T-cell (primary cell): ENCODE measurements around the gene MYO7A. TPM values are rescaled to one million over a fixed set of nuclear protein-coding genes. Genes with fewer than 3 reads are reported as not detected.

ENCODE experiments used
- ATAC-seq, 4 experiments: fragments of 200-7000 bp in 3 of 4; fragments of 150-1000 bp in 1 of 4; cut with Tn5 transposase; replicated peaks in 1 of 4; 1 replicate in 3 of 4; 2 replicates in 1 of 4; pipeline ENCODE4 v1.10.0; 2021; ENCODE audit warnings: moderate library complexity in 3 of 4, mild to moderate bottlenecking in 2 of 4, moderate number of reproducible peaks in 1 of 4
- CTCF ChIA-PET, 2 donors: fragments of 300-600 bp; sonication (Branson Sonifier 250); formaldehyde crosslinking; loops; one replicate each; lab custom pipeline; 2022; ENCODE audit warnings: antibody characterized with exemption in 2 of 2; lab: Charles Lee
- POLR2A ChIA-PET, 2 donors: fragments of 300-600 bp; sonication (Branson Sonifier 250); formaldehyde crosslinking; loops; one replicate each; lab custom pipeline; 2022; ENCODE audit warnings: antibody characterized with exemption in 2 of 2; lab: Charles Lee
- DNase-seq, 35 experiments: peaks; one replicate each; pipeline versions ENCODE4 v3.0.0 to v3.0.0-alpha.2; 2013 to 2023
- H3K27ac ChIP-seq: one replicate; pipeline ENCODE4 v1.5.1; 2013; ENCODE audit warnings: low read length
- H3K27me3 ChIP-seq, 2 experiments: replicated peaks in 1 of 2; 1 replicate in 1 of 2; 2 replicates in 1 of 2; pipeline versions ENCODE4 v1.6.1 to v1.7.0; 2013; ENCODE audit warnings: low read length in 1 of 2, mixed read lengths in 1 of 2; ENCODE audit not compliant: control insufficient read depth in 2 of 2, insufficient read depth in 2 of 2; ENCODE audit errors: extremely low read depth in 1 of 2
- H3K36me3 ChIP-seq, 2 donors: 1 replicate in 1 of 2; 2 replicates in 1 of 2; pipeline versions ENCODE4 v1.6.1 to v1.7.0; 2013; ENCODE audit warnings: low read length in 1 of 2; ENCODE audit not compliant: control insufficient read depth in 2 of 2, insufficient read depth in 1 of 2; ENCODE audit errors: extremely low read depth in 1 of 2
- H3K4me1 ChIP-seq, 2 experiments: 1 replicate in 1 of 2; 2 replicates in 1 of 2; pipeline versions ENCODE4 v1.6.1 to v1.7.0; 2013; ENCODE audit warnings: low read length in 2 of 2, mixed read lengths in 1 of 2; ENCODE audit not compliant: insufficient read depth in 2 of 2, control insufficient read depth in 1 of 2; ENCODE audit errors: extremely low read depth in 1 of 2
- H3K4me3 ChIP-seq, 2 donors: 1 replicate in 1 of 2; 2 replicates in 1 of 2; pipeline versions ENCODE4 v1.5.1 to v1.7.0; 2013; ENCODE audit warnings: mild to moderate bottlenecking in 2 of 2, low read length in 1 of 2, moderate library complexity in 1 of 2; ENCODE audit not compliant: control insufficient read depth in 1 of 2; ENCODE audit errors: extremely low read depth in 1 of 2
- H3K9me3 ChIP-seq: 2 replicates; pipeline ENCODE4 v1.7.0; 2013
- H3K27ac Mint-ChIP-seq, 2 donors: one replicate each; pipeline ENCODE4 v1.8.0; 2020 to 2021; ENCODE audit warnings: mild to moderate bottlenecking in 2 of 2, mixed read lengths in 2 of 2
- H3K27me3 Mint-ChIP-seq, 2 donors: one replicate each; pipeline ENCODE4 v1.8.0; 2021 to 2022; ENCODE audit warnings: mixed read lengths in 2 of 2
- H3K36me3 Mint-ChIP-seq: one replicate; pipeline ENCODE4 v1.8.0; 2021; ENCODE audit warnings: mixed read lengths
- H3K4me1 Mint-ChIP-seq, 3 donors: one replicate each; pipeline ENCODE4 v1.8.0; 2020 to 2022; ENCODE audit warnings: mixed read lengths in 3 of 3, mild to moderate bottlenecking in 1 of 3
- H3K4me3 Mint-ChIP-seq, 3 donors: one replicate each; pipeline ENCODE4 v1.8.0; 2020 to 2022; ENCODE audit warnings: mild to moderate bottlenecking in 3 of 3, mixed read lengths in 3 of 3, moderate library complexity in 3 of 3
- H3K9me3 Mint-ChIP-seq, 3 donors: one replicate each; pipeline ENCODE4 v1.8.0; 2020 to 2022; ENCODE audit warnings: mixed read lengths in 3 of 3
- WGBS: methylation state at CpG from one replicate; pipeline ENCODE4 v1.1.5; 2013; ENCODE audit warnings: missing lambda C conversion rate; ENCODE audit not compliant: insufficient coverage; 5-methylcytosine and 5-hydroxymethylcytosine counted together
- total RNA-seq, 35 experiments: library from RNA in 6 of 35; stranded (reverse) in 6 of 35; fragments of 120-200 nt in 1 of 35; gene quantifications; one replicate each; pipeline versions ENCODE4 v1.2.1 to v1.2.4 and lab custom pipeline; 2013 to 2026

The MYO7A gene
- total RNA-seq, 5 donors from 2014 or later (not counting 1 experiment from before 2014, with no cell fraction given): 0.15 to 1.7 (median 0.44) TPM

DNA sequence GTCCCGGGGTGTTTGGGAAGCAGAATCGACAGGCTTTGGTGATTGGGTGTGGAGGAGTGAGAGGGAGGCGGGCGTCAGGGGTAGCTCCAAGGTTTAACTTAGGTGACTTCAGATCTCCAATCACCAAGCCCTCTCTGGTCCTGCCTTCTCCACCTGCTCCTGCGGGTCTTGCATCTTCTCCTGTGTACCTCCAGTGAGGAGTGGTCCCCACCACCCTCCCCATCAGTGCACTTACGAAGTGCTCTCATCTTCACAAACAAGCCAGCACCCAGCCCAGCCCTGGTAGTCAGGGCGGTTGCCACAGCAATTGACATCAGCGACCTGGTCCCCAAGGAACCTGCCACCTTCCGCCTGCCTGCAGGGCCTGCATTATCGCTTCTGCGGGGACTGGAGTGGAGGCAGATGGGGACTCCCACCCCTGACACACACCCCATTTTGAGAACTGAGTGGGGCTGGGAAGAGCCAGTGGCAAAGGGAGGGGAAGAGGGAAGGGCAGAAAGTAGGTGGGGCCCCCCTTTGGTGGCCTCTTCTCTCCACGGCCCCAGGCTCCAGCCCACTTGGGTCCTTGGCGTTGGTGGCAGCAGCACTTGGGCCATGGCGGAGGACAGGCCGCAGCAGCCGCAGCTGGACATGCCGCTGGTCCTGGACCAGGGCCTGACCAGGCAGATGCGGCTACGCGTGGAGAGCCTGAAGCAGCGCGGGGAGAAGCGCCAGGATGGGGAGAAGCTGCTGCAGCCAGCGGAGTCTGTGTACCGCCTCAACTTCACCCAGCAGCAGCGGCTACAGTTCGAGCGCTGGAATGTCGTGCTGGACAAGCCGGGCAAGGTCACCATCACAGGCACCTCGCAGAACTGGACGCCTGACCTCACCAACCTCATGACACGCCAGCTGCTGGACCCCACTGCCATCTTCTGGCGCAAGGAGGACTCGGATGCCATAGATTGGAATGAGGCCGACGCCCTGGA lies 25.5 kb upstream of the MYO7A start, which contains the start of gene OMP:
Gene OMP, plus strand, starts transcription at position 595 of the 965 bp plus-strand sequence. Its CDS starts 0 bp downstream, at position 595.
- Mint-ChIP-seq H3K27me3 (no peaks in the 10 kb centered on the region), H3K36me3 (no peaks in the 10 kb centered on the region), H3K27ac (no peak within 1 kb of the TSS), H3K4me3 (no peak within 1 kb of the TSS), H3K9me3 (no peaks in the 10 kb centered on the region), H3K4me1 (no peaks in the 10 kb centered on the region)
- DNase-seq: no peak
- no peak within 1 kb of the TSS for H3K27ac ChIP-seq
- H3K9me3 ChIP-seq: no peaks in the 10 kb centered on the region
- no peaks in the 10 kb centered on the region for H3K4me1 ChIP-seq
- POLR2A ChIA-PET: no interaction called here
- H3K27me3 ChIP-seq: no peaks in the 10 kb centered on the region
- 93% methylated on average over 27 of the region's 37 CpGs for WGBS
- H3K36me3 ChIP-seq: no peaks in the 10 kb centered on the region
- no peak within 1 kb of the TSS for H3K4me3 ChIP-seq
- CTCF ChIA-PET: no interaction called here
- ATAC-seq: no peak

DNA sequence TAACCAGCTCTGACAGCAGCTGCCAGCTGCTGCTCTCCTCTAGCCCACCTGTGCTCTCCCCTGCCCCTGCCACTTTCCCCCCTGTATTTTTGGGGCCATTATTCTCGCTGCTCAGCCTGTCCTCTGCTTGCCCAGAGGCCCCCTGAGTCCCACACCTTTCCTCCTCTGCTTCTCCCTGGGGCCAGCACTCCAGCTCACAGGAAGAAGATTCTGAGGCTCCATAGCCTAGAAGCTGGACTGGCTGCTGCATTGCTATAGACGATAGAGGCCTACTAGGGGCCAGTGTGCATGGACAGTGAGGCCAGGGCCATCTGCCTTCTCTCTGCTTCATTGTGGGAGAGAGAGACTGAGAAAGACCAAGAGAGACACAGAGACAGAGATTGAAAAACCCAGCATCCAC lies 24.7 kb upstream of the MYO7A start:
- Mint-ChIP-seq H3K27me3 (no peaks in the 10 kb centered on the region), H3K9me3 (no peaks in the 10 kb centered on the region), H3K4me1 (no peaks in the 10 kb centered on the region), H3K4me3 (no peak overlapping the region), H3K36me3 (no peaks in the 10 kb centered on the region), H3K27ac (no peak overlapping the region)
- ATAC-seq (no peak), DNase-seq (no peak)
- Histone ChIP-seq H3K27me3 (no peaks in the 10 kb centered on the region), H3K4me1 (no peaks in the 10 kb centered on the region), H3K9me3 (no peaks in the 10 kb centered on the region), H3K4me3 (no peak overlapping the region), H3K36me3 (no peaks in the 10 kb centered on the region), H3K27ac (no peak overlapping the region)
- ChIA-PET CTCF (no interaction called here), POLR2A (no interaction called here)
- 25% methylated on average over 1 of the region's 2 CpGs for WGBS

DNA sequence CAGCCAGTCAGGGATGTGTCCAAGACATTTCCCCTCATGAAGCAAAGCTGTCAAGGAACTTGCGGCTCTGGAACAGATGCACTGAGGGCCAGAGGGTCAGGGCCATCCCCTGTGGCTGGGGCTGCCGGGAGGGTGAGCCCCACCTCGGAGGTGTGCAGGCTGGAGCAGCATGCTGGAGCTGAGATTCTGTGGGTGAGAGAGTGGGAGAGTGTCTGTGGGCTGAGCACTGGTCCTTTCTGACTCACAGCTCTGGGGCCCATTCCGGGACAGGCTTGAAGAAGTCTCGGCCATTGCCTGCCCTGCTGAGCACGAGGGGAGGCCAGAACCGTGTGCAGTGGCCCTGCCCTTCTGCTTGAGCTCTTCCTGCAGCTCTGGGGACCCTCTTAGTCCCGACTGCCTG lies 23.3 kb upstream of the MYO7A start:
- Histone ChIP-seq H3K4me3 (no peak overlapping the region), H3K27me3 (no peaks in the 10 kb centered on the region), H3K9me3 (no peaks in the 10 kb centered on the region), H3K4me1 (no peaks in the 10 kb centered on the region), H3K36me3 (peaks cover 0 to 2% of the 10 kb centered on the region in 2 donors), H3K27ac (no peak overlapping the region)
- 72% methylated on average over 8 of the region's 8 CpGs for WGBS
- H3K36me3 Mint-ChIP-seq: no peaks in the 10 kb centered on the region
- no peaks in the 10 kb centered on the region for H3K27me3 Mint-ChIP-seq
- DNase-seq (no peak), ATAC-seq (no peak)
- POLR2A ChIA-PET: no interaction called here
- H3K4me3 Mint-ChIP-seq: no peak overlapping the region
- H3K9me3 Mint-ChIP-seq: no peaks in the 10 kb centered on the region
- H3K4me1 Mint-ChIP-seq: no peaks in the 10 kb centered on the region
- CTCF ChIA-PET: no interaction called here
- no peak overlapping the region for H3K27ac Mint-ChIP-seq

DNA sequence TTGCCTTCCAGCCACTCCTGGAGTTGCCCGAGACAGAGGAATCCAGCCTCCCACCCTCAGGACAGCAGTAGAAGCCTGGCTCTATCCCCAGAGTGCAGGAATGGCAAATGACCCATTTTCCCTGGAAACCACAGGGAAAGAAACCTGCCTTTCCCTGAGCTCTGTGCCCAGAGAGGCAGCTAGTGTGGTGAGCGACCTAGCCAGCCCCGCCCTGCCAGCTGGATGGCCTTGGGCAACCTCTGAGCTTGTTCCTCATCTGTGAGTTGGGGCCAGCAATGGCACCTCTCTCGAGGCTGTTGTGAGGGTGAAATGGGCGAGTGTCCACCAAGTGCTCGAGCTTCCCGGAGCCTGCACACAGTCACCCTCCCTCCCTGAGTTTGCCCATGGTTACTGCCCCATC lies 21.7 kb upstream of the MYO7A start:
- ATAC-seq (no peak), DNase-seq (no peak)
- H3K27me3 ChIP-seq: peaks cover 0 to 4% of the 10 kb centered on the region in 2 experiments
- 50% methylated on average over 1 of the region's 7 CpGs for WGBS
- no peaks in the 10 kb centered on the region for H3K36me3 Mint-ChIP-seq
- H3K27ac Mint-ChIP-seq: no peak overlapping the region
- peaks cover 0 to 3% of the 10 kb centered on the region in 2 donors for H3K36me3 ChIP-seq
- H3K27me3 Mint-ChIP-seq: no peaks in the 10 kb centered on the region
- no peaks in the 10 kb centered on the region for H3K9me3 ChIP-seq
- no peaks in the 10 kb centered on the region for H3K4me1 ChIP-seq
- no peak overlapping the region for H3K4me3 Mint-ChIP-seq
- H3K4me3 ChIP-seq: no peak overlapping the region
- H3K27ac ChIP-seq: no peak overlapping the region
- CTCF ChIA-PET: no interaction called here
- POLR2A ChIA-PET: no interaction called here
- H3K4me1 Mint-ChIP-seq: no peaks in the 10 kb centered on the region
- H3K9me3 Mint-ChIP-seq: no peaks in the 10 kb centered on the region

DNA sequence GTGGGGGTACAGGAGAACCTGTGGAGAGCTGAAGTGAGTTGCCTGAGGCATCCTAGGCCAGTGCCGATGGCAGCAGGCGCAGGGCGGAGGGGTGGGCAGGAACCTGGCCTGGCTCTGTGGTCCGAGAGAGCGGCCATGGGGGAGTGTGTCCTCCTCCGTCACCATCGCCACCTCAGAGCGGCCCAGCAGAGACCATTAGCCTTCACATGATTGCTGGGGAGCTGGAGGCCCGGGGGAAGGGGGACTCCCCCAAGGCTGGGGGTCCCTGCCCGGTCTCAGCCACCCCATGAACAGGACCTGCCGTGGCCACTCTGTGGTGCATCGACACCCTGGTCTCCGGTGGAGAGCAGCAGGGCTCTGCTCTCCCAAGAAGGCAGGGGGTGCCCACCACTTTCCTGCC lies 21.3 kb upstream of the MYO7A start:
- Histone ChIP-seq H3K27ac (no peak overlapping the region), H3K36me3 (peaks cover 0 to 3% of the 10 kb centered on the region in 2 donors), H3K9me3 (no peaks in the 10 kb centered on the region), H3K27me3 (peaks cover 0 to 4% of the 10 kb centered on the region in 2 experiments), H3K4me3 (no peak overlapping the region), H3K4me1 (no peaks in the 10 kb centered on the region)
- ChIA-PET POLR2A (no interaction called here), CTCF (no interaction called here)
- Mint-ChIP-seq H3K4me3 (no peak overlapping the region), H3K9me3 (no peaks in the 10 kb centered on the region), H3K27ac (no peak overlapping the region), H3K27me3 (no peaks in the 10 kb centered on the region), H3K36me3 (no peaks in the 10 kb centered on the region), H3K4me1 (no peaks in the 10 kb centered on the region)
- no peak for ATAC-seq
- DNase-seq: no peak
- whole genome bisulfite sequencing: 90% methylated on average over 11 of the region's 13 CpGs

DNA sequence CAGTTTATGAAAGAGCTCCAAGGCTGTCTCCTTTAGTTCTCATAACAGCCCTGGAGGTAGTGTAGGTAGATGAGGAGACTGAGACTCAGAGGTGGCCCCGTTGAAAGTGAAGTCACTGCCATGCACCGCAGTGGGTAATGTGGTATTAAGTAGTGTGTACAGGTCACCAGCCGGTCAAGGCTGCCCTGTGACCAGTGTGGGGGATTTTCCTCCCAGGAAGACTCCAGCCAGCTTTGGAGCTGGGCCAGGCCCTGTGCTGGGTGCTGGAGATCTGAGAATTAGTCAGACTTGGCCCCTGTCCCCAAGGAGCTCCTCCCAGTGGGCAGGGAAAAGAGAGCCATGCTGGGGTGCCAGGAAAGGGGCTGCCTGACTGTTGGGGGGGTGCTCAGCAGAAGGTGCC lies 20.1 kb upstream of the MYO7A start:
- Mint-ChIP-seq H3K4me1 (no peaks in the 10 kb centered on the region), H3K9me3 (no peaks in the 10 kb centered on the region), H3K27me3 (no peaks in the 10 kb centered on the region), H3K27ac (no peak overlapping the region), H3K4me3 (no peak overlapping the region), H3K36me3 (no peaks in the 10 kb centered on the region)
- ChIA-PET POLR2A (no interaction called here), CTCF (no interaction called here)
- WGBS: 95% methylated on average over 2 of the region's 3 CpGs
- DNase-seq (no peak), ATAC-seq (no peak)
- H3K36me3 ChIP-seq: peaks cover 0 to 3% of the 10 kb centered on the region in 2 donors
- H3K27ac ChIP-seq: no peak overlapping the region
- H3K9me3 ChIP-seq: no peaks in the 10 kb centered on the region
- H3K27me3 ChIP-seq: peaks cover 0 to 4% of the 10 kb centered on the region in 2 experiments
- no peak overlapping the region for H3K4me3 ChIP-seq
- no peaks in the 10 kb centered on the region for H3K4me1 ChIP-seq
